Astrocyte (in vitro differentiated cells and primary cell): ENCODE results near the gene JUN. TPM values are rescaled to one million over a fixed set of nuclear protein-coding genes. Genes with fewer than 3 reads are reported as not detected.

ENCODE experiments used
- DNase-seq: peaks from one replicate; pipeline ENCODE4 v3.0.0-alpha.2; 2010; ENCODE audit warnings: low read depth
- FAIRE-seq: peaks from 2 replicates; lab custom pipeline; 2011; peaks lifted over from hg19 to GRCh38; lab: Jason Lieb, UNC
- H2AFZ ChIP-seq: 2 replicates; pipeline ENCODE4 v1.6.0; 2012; ENCODE audit warnings: low read depth, low read length, inconsistent platforms
- H3K27ac ChIP-seq: 2 replicates; pipeline ENCODE4 v1.5.1; 2011; ENCODE audit warnings: low read depth, low read length, inconsistent platforms
- H3K27me3 ChIP-seq: 2 replicates; pipeline ENCODE4 v1.6.0; 2011; ENCODE audit warnings: low read length, inconsistent platforms; ENCODE audit not compliant: insufficient read depth
- H3K36me3 ChIP-seq: 2 replicates; pipeline ENCODE4 v1.5.1; 2011; ENCODE audit warnings: low read length, inconsistent platforms; ENCODE audit not compliant: insufficient read depth
- H3K4me1 ChIP-seq: 2 replicates; pipeline ENCODE4 v1.5.1; 2011; ENCODE audit warnings: low read length, inconsistent platforms; ENCODE audit not compliant: insufficient read depth
- H3K4me2 ChIP-seq: 2 replicates; pipeline ENCODE4 v1.6.0; 2012; ENCODE audit warnings: low read length, inconsistent platforms
- H3K4me3 ChIP-seq: 2 replicates; pipeline ENCODE4 v1.5.1; 2011; ENCODE audit warnings: low read depth, mild to moderate bottlenecking, low read length, inconsistent platforms; ENCODE audit not compliant: insufficient read depth
- H3K79me2 ChIP-seq: 2 replicates; pipeline ENCODE4 v1.6.0; 2012; ENCODE audit warnings: mild to moderate bottlenecking, low read length, inconsistent platforms; ENCODE audit not compliant: insufficient read depth
- H3K9ac ChIP-seq: 2 replicates; pipeline ENCODE4 v1.6.0; 2012; ENCODE audit warnings: mild to moderate bottlenecking, low read length, inconsistent platforms
- H3K9me3 ChIP-seq: 2 replicates; pipeline ENCODE4 v1.5.1; 2012; ENCODE audit warnings: low read depth, mild to moderate bottlenecking, low read length, inconsistent platforms; ENCODE audit not compliant: insufficient read depth
- H4K20me1 ChIP-seq: 2 replicates; pipeline ENCODE4 v1.6.0; 2012; ENCODE audit warnings: low read length, inconsistent platforms; ENCODE audit not compliant: insufficient read depth
- H3K27ac Mint-ChIP-seq: one replicate; pipeline ENCODE4 v1.8.0; 2021; ENCODE audit warnings: mild to moderate bottlenecking, mixed read lengths; ENCODE audit not compliant: unreplicated experiment
- H3K27me3 Mint-ChIP-seq: one replicate; pipeline ENCODE4 v1.8.0; 2021; ENCODE audit warnings: low read depth, mixed read lengths; ENCODE audit not compliant: unreplicated experiment
- H3K36me3 Mint-ChIP-seq: one replicate; pipeline ENCODE4 v1.8.0; 2021; ENCODE audit warnings: low read depth, mixed read lengths; ENCODE audit not compliant: unreplicated experiment
- H3K4me1 Mint-ChIP-seq: one replicate; pipeline ENCODE4 v1.8.0; 2021; ENCODE audit warnings: low read depth, mixed read lengths; ENCODE audit not compliant: unreplicated experiment
- H3K4me3 Mint-ChIP-seq: one replicate; pipeline ENCODE4 v1.8.0; 2021; ENCODE audit warnings: mild to moderate bottlenecking, moderate library complexity, mixed read lengths; ENCODE audit not compliant: unreplicated experiment
- H3K9me3 Mint-ChIP-seq: one replicate; pipeline ENCODE4 v1.8.0; 2021; ENCODE audit warnings: mild to moderate bottlenecking, mixed read lengths; ENCODE audit not compliant: unreplicated experiment
- EZH2 ChIP-seq: IDR thresholded peaks from 2 replicates; pipeline ENCODE4 v1.6.1; 2012; ENCODE audit warnings: mild to moderate bottlenecking, low read length, inconsistent platforms; ENCODE audit not compliant: insufficient read depth
- total RNA-seq: library from RNA; stranded (reverse); gene quantifications from 2 replicates; pipeline ENCODE4 v1.2.1, GENCODE V29; 2021
- TF ChIP-seq, protein P1 (sequence below): IDR thresholded peaks from 2 replicates; pipeline ENCODE4 v1.5.1; 2011; ENCODE audit warnings: low read depth, mild to moderate bottlenecking, inconsistent platforms, low read length, moderate library complexity; ENCODE audit not compliant: insufficient read depth

The JUN gene
- total RNA-seq, 1 donor from 2014 or later, result 101 TPM

DNA sequence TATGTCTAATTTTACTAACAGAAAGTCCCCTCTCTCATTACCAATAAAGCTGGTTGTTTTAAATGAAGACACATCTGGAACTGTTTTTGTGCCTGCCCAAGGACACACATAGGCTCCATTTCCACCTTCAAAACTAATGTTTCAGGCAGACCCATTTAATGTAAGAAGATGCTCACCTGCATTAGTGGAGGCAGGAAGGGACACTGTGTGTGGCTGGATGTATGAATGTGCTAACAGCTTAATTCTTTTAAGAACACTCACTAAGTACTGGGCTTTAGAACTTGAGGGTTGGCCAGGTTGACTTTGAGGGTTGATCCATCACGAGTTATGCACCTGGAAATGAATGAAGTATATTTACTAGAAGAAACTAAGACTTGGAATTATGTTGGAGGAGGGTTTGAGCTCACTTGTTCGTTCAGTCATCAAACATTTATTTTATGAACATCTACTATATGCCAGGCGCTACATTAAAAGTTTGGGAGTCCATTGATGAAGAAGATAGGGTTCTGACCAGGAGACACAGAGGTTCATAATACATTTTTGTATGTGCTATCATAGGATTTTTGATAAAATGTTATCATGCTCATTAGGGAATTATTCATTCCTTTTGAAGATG is 5.4 kb downstream of the JUN start:
- Mint-ChIP-seq H3K4me1 (peaks cover 13% of the 10 kb centered on the region), H3K9me3 (no peaks in the 10 kb centered on the region), H3K36me3 (peaks cover 21% of the 10 kb centered on the region), H3K27ac (no peak overlapping the region), H3K4me3 (peak overlapping the region; percentile 58), H3K27me3 (no peaks in the 10 kb centered on the region)
- Histone ChIP-seq H3K36me3 (peaks cover 8% of the 10 kb centered on the region), H2AFZ (no peak overlapping the region), H3K4me2 (no peak overlapping the region), H3K79me2 (peaks cover 32% of the 10 kb centered on the region), H3K27ac (no peak overlapping the region), H3K27me3 (no peaks in the 10 kb centered on the region), H3K4me3 (no peak overlapping the region), H3K9me3 (no peaks in the 10 kb centered on the region), H3K9ac (no peak overlapping the region), H4K20me1 (peaks cover 39% of the 10 kb centered on the region), H3K4me1 (peaks cover 13% of the 10 kb centered on the region)
- FAIRE-seq, result no peak
- peak; percentile 20 for DNase-seq
- no peak for TF ChIP-seq EZH2
- TF ChIP-seq, protein P1, sequence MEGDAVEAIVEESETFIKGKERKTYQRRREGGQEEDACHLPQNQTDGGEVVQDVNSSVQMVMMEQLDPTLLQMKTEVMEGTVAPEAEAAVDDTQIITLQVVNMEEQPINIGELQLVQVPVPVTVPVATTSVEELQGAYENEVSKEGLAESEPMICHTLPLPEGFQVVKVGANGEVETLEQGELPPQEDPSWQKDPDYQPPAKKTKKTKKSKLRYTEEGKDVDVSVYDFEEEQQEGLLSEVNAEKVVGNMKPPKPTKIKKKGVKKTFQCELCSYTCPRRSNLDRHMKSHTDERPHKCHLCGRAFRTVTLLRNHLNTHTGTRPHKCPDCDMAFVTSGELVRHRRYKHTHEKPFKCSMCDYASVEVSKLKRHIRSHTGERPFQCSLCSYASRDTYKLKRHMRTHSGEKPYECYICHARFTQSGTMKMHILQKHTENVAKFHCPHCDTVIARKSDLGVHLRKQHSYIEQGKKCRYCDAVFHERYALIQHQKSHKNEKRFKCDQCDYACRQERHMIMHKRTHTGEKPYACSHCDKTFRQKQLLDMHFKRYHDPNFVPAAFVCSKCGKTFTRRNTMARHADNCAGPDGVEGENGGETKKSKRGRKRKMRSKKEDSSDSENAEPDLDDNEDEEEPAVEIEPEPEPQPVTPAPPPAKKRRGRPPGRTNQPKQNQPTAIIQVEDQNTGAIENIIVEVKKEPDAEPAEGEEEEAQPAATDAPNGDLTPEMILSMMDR, result no peak

DNA sequence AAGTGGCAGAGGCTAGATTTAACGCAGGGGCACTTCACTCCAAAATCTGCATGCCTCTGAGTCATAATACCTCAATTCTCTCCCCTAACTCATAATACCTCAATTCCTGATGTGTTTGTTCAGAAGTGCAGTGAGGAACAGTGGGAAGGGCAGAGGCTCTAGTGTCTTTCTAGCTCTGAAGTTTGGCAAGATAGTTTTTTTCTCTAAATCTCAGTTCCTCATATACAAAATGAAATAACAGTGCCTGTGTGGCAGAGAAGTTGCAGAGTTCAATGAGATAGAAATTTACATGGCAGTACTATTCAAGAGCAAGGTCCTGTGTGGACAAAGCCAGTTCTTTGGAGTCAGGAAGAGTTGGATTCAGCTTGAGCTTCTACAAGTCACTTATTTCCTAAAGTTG is 9.8 kb downstream of the JUN start:
- Histone ChIP-seq H3K4me1 (peaks cover 18% of the 10 kb centered on the region), H3K36me3 (no peaks in the 10 kb centered on the region), H3K79me2 (no peaks in the 10 kb centered on the region), H3K27ac (no peak overlapping the region), H3K9ac (peak overlapping the region; percentile 40), H3K27me3 (no peaks in the 10 kb centered on the region), H2AFZ (no peak overlapping the region), H3K9me3 (no peaks in the 10 kb centered on the region), H4K20me1 (no peaks in the 10 kb centered on the region), H3K4me2 (peak overlapping the region; percentile 37), H3K4me3 (no peak overlapping the region)
- no peak overlapping the region for H3K4me3 Mint-ChIP-seq
- H3K36me3 Mint-ChIP-seq, result peaks cover 2% of the 10 kb centered on the region
- FAIRE-seq (no peak), DNase-seq (no peak)
- TF ChIP-seq, protein P1, result no peak
- no peaks in the 10 kb centered on the region for H3K9me3 Mint-ChIP-seq
- peaks cover 13% of the 10 kb centered on the region for H3K4me1 Mint-ChIP-seq
- no peak overlapping the region for H3K27ac Mint-ChIP-seq
- no peaks in the 10 kb centered on the region for H3K27me3 Mint-ChIP-seq

- Histone ChIP-seq H3K27ac (no peak overlapping the region), H3K79me2 (no peaks in the 10 kb centered on the region), H3K36me3 (no peaks in the 10 kb centered on the region), H3K27me3 (no peaks in the 10 kb centered on the region), H3K4me3 (no peak overlapping the region), H3K4me1 (peaks cover 19% of the 10 kb centered on the region), H2AFZ (peak overlapping the region; percentile 37), H4K20me1 (no peaks in the 10 kb centered on the region), H3K9me3 (no peaks in the 10 kb centered on the region), H3K4me2 (peak overlapping the region; percentile 37), H3K9ac (peak overlapping the region; percentile 40)
- Mint-ChIP-seq H3K27ac (peak overlapping the region; percentile 41), H3K36me3 (no peaks in the 10 kb centered on the region), H3K4me1 (peaks cover 13% of the 10 kb centered on the region), H3K27me3 (no peaks in the 10 kb centered on the region), H3K4me3 (no peak overlapping the region), H3K9me3 (no peaks in the 10 kb centered on the region)
- FAIRE-seq (no peak), DNase-seq (peak; percentile 81)
- no peak for TF ChIP-seq EZH2
- TF ChIP-seq, protein P1, result no peak
Observed at GRCh38 chr1:58773406-58773840, 10.4 kb downstream of the JUN start.
